ENCODE measurements around the gene ISL2.
A peak's percentile ranks its signal among the peaks of the same experiment; 100 is the strongest.

Gene ISL2

GRCh38 chr15:76340198-76340802 lies 3.7 kb downstream of the ISL2 start:
- H3K27ac ChIP-seq: no peak overlapping the region
- no peak for TF ChIP-seq ZFX (IDR thresholded peaks at IDR 0.05; ENCODE audit: borderline replicate concordance)
- TF ChIP-seq, protein P1, sequence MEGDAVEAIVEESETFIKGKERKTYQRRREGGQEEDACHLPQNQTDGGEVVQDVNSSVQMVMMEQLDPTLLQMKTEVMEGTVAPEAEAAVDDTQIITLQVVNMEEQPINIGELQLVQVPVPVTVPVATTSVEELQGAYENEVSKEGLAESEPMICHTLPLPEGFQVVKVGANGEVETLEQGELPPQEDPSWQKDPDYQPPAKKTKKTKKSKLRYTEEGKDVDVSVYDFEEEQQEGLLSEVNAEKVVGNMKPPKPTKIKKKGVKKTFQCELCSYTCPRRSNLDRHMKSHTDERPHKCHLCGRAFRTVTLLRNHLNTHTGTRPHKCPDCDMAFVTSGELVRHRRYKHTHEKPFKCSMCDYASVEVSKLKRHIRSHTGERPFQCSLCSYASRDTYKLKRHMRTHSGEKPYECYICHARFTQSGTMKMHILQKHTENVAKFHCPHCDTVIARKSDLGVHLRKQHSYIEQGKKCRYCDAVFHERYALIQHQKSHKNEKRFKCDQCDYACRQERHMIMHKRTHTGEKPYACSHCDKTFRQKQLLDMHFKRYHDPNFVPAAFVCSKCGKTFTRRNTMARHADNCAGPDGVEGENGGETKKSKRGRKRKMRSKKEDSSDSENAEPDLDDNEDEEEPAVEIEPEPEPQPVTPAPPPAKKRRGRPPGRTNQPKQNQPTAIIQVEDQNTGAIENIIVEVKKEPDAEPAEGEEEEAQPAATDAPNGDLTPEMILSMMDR (IDR thresholded peaks at IDR 0.05): no peak

- TF ChIP-seq, protein P1 (IDR thresholded peaks at IDR 0.05): peak; percentile 39; the same call in 1 of the 2 replicates
- no peak for TF ChIP-seq ZFX (IDR thresholded peaks at IDR 0.05; ENCODE audit: borderline replicate concordance)
- H3K27ac ChIP-seq: no peak overlapping the region
Measured at GRCh38 chr15:76340803-76341365, 4.3 kb downstream of the ISL2 start.

DNA sequence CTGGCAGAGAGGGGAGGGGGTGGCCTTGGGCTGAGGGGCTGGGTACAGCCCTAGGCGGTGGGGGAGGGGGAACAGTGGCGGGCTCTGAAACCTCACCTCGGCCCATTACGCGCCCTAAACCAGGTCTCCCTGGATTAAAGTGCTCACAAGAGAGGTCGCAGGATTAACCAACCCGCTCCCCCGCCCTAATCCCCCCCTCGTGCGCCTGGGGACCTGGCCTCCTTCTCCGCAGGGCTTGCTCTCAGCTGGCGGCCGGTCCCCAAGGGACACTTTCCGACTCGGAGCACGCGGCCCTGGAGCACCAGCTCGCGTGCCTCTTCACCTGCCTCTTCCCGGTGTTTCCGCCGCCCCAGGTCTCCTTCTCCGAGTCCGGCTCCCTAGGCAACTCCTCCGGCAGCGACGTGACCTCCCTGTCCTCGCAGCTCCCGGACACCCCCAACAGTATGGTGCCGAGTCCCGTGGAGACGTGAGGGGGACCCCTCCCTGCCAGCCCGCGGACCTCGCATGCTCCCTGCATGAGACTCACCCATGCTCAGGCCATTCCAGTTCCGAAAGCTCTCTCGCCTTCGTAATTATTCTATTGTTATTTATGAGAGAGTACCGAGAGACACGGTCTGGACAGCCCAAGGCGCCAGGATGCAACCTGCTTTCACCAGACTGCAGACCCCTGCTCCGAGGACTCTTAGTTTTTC lies 4.9 kb downstream of the ISL2 start:
- no peak overlapping the region for H3K27ac ChIP-seq
- TF ChIP-seq, protein P1 (IDR thresholded peaks at IDR 0.05): no peak
- no peak for TF ChIP-seq ZFX (IDR thresholded peaks at IDR 0.05; ENCODE audit: borderline replicate concordance)

GRCh38 chr15:76342058-76342381 lies 5.4 kb downstream of the ISL2 start:
- TF ChIP-seq, protein P1 (IDR thresholded peaks at IDR 0.05): no peak
- no peak for TF ChIP-seq ZFX (IDR thresholded peaks at IDR 0.05; ENCODE audit: borderline replicate concordance)
- H3K27ac ChIP-seq: no peak overlapping the region

DNA sequence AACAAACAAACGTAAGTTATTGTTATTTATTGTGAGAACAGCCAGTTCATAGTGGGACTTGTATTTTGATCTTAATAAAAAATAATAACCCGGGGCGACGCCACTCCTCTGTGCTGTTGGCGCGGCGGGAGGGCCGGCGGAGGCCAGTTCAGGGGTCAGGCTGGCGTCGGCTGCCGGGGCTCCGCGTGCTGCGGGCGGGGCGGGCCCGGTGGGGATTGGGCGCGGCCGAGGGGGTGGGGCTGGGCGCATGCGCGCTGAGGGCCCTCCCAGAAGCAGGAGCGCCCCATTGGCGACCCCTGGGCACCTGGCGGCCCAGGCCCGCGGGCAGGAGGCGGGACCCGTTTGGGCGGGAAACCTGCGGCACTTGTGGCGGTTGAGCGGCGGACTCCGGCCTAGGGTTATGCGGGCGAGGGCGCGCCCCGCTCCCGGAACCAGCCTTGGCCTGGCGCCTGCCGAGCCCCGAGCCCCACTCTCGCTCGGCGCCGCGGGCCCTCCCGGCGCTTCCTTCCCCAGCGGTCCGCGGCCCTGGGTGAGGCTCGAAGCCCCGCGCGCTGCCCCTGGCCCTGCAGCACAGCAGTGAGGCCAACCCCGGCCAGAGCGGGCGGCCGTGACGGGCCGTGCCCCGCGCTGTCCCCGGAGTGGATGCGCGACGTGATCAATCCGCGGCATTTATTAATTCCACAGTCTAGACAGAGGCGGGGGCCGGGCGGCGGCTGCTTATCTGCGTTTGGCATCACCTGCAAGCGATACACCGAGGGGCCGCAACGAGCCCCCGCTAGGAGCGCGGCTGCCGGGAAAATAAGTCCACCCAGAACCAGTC lies 6.0 kb downstream of the ISL2 start:
- no peak for TF ChIP-seq ZFX (IDR thresholded peaks at IDR 0.05; ENCODE audit: borderline replicate concordance)
- TF ChIP-seq, protein P1 (IDR thresholded peaks at IDR 0.05): no peak
- H3K27ac ChIP-seq: no peak overlapping the region

DNA sequence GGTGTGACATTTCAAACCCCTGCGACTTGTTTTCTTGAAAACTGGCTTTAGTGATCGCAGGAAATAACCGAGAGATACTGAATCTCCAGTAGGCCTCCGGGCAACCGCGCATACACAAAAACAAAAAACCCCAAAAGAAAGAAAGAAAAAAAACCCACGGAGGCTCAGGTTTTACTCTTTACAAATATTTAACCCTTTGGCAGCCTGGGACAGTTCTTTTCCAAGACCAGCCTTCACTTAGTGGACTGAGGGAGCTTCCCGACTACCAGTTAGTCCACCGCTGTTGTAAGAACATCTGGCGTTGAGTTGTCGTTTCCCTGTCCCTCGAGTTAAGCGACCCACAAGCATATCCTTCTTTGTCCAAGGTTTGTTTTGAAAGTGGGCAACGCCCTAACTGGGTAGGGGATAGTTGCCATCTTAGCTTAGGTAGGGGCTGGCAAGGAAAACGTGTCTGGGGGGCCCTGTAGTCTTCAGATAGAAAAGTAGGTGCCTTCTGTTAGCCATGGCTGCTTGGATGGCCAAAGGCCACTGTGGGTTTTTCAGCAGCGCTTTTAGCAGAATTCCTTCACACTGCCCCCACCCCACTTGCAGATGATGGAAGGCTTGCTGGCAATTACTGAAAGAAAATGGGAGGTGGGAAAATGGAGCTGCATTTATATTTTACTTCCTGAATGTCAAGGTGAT lies 6.9 kb downstream of the ISL2 start:
- no peak for TF ChIP-seq ZFX (IDR thresholded peaks at IDR 0.05; ENCODE audit: borderline replicate concordance)
- TF ChIP-seq, protein P1 (IDR thresholded peaks at IDR 0.05): no peak
- H3K27ac ChIP-seq: no peak overlapping the region
